Left colon (tissue), 2 donors: ENCODE data around the gene TAGAP. TPM values are rescaled to one million over a fixed set of nuclear protein-coding genes. Genes with fewer than 3 reads are reported as not detected.
A peak's percentile ranks its signal among the peaks of the same experiment; 100 is the strongest.
"Not testable (repeated sequence)": the region's sequence is repeated elsewhere in the genome, so short reads cannot be mapped to it uniquely, and the experiment has no call there.

ENCODE experiments used
- ATAC-seq: fragments of 200-7000 bp; cut with Tn5 transposase; one replicate; pipeline ENCODE4 v1.9.1; 2020; ENCODE audit warnings: mild to moderate bottlenecking, moderate library complexity
- DNase-seq, 2 donors: peaks; one replicate each; pipeline ENCODE4 v3.0.0-alpha.2; 2020
- intact Hi-C, 2 donors: fragments of 100-400 bp; cut with DNase I in 1 of 2; cut with micrococcal nuclease in 1 of 2; formaldehyde crosslinking; loops; one replicate each; pipeline versions ENCODE4 v1.11.2 to v1.14.0; 2022; cut with DNase I, micrococcal nuclease
- total RNA-seq, 2 donors: library from RNA; stranded (reverse); fragmentation: NEBNext Ultra II Directional; extraction: Animal tissue kit (Norgen Biotek cat#: 25700); gene quantifications; one replicate each; pipeline ENCODE4 v1.2.1, GENCODE V29; 2021
- donor health status: DM: no; HTN: no; CAD: no.
- donor health status: DM: yes; HTN: yes; CAD: no.

TAGAP gene
- total RNA-seq, 2 donors from 2014 or later: 2.2 to 2.8 TPM

DNA sequence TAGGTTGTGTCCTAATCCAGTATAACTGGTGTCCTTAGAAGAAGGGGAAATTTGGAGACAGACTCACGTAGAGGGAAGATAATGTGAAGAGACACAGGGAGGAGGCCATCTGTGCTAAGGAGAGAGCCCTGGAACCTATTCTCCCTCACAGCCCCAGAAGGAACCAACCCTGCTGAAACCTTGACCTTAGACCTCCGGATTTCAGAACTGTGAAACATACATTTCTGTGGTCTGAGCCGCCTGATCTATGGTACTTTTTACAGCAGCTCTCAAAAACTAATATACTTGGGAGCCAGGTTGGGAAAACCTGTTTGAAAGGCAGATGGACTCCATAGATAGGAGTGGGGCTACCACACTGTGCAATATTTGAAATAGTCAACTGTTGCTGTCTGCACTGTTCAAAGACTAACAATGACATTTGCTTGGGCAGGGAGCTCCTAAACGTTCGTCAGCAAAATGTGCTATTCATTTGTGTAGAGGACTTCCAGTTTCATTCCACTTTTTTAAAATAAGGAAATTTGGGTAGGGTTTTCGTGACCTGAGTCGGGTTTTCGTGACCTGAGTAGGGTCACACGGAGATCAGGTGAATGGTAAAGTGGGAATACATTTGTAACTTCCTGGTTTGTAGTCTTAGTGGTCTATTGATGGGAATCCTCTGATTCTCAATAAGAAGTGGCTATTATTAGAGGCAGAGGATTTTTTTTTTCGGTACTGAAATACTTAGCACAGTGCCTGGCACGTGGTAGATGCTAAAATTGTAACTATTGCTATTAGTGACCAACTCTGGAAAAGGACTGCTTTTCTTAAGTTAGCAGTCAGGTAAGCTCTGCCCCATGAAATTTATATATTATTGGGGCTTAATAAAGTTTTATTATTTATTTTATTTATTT lies 11.4 kb downstream of the TAGAP start:
- no peak for DNase-seq
- no peak for ATAC-seq
- intact Hi-C loops: no loop called here

DNA sequence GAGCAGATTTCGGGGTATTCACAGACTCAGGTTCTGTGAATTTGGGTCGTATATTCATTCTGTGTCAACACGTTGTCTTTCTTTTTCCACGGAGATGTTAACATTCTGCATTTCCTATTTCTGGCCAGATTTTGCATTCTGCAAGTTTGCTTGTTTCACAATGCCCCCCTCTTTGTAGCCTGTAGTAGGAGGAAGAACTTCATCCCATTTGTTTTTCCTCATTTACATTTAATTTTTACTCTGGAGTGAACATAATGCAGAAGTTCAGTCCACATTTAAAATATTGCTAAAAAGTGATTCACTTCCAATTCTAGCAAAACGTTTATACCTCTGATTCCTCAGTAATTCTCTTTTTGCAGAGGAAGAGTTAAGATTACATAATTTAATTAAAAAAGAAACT lies 12.9 kb downstream of the TAGAP start:
- intact Hi-C loops: no loop called here
- DNase-seq (no peak), ATAC-seq (no peak)

DNA sequence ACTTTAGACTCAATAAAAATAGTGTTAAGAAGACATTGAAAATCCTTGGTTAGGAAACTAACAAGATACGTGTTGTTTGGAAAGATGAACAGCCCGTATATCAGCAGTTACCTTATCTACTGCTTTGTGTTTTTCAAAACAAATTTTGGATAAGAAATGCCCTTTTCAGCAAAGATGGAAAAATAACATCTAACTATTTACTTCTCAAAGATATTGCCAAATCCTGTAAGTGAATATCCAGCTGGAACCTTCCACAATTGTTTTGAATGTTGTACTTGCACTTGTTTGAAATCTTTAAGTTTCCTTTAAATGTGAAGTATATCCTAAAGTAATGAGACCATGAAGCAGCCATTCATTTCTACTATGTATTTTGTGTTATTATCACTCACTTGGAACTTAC lies 14.6 kb downstream of the TAGAP start:
- ATAC-seq (no peak), DNase-seq (no peak)
- intact Hi-C loops: no loop called here

DNA sequence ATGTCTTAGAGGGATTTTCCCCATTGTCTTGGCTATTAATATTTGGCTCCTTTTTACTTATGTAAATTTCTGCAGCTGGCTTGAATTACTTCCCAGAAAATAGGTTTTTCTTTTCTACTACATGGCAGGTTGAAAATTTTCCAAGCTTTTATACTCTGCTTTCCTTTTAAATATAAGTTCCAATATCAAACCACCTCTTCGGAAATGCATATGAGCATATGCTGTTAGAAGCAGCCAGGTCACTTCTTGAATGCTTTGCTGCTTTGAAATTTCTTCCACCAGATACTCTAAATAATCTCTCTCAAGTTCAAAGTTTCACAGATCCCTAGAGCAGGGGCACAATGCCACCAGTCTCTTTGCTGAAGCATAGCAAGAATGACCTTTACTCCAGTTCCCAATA lies 19.6 kb downstream of the TAGAP start:
- DNase-seq, intact Hi-C loops: not testable (repeated sequence)

GRCh38 chr6:159023893-159024292 lies 20.9 kb downstream of the TAGAP start:
- DNase-seq (no peak), ATAC-seq (no peak)
- intact Hi-C loops: no loop called here

More for the DNA sequence above, 19.6 kb downstream of the TAGAP start:
- not testable (repeated sequence) for ATAC-seq

GRCh38 chr6:159020011-159020410 lies 24.8 kb downstream of the TAGAP start:
- intact Hi-C loops: no loop called here
- DNase-seq (no peak), ATAC-seq (no peak)

- no peak for ATAC-seq
- DNase-seq: no peak
- intact Hi-C loops: no loop called here
Observed at GRCh38 chr6:159017757-159018559, 26.8 kb downstream of the TAGAP start.

DNA sequence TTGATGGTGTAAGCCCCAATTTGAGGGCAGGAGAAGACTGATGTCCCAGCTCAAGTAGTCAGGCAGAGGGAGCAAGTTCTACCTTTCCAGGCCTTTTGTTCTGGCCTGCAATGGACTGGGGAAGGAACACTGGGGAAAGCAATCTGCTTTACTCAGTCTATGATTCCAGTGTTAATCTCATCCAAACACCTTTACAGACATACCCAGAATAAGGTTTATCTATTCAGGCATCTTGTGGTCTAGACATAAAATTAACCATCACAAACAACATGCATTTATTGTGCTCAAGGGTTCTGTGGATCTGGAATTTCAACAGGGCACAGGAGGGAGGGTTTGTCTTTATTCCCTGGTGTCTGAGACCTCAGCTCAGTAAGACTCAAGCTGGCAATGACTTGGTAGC lies 30.4 kb downstream of the TAGAP start:
- ATAC-seq (no peak), DNase-seq (no peak)
- intact Hi-C loops: no loop called here

GRCh38 chr6:159013229-159013628 lies 31.6 kb downstream of the TAGAP start:
- no peak for DNase-seq
- intact Hi-C loops: no loop called here
- no peak for ATAC-seq

GRCh38 chr6:159012201-159012600 lies 32.6 kb downstream of the TAGAP start:
- no peak for DNase-seq
- no peak for ATAC-seq
- intact Hi-C loops: no loop called here

- DNase-seq: not testable (repeated sequence)
Observed at GRCh38 chr6:159010037-159010612, 34.7 kb downstream of the TAGAP start.

GRCh38 chr6:159008656-159009288 lies 36.0 kb downstream of the TAGAP start:
- no peak for DNase-seq
- intact Hi-C loops: loop anchor here in 1 of 2 donors (10.0 kb wide), 1 partner anchor 126 kb away; no protein-coding TSS in a partner anchor
- no peak for ATAC-seq

More at GRCh38 chr6:159010037-159010612, 34.7 kb downstream of the TAGAP start:
- intact Hi-C loops, ATAC-seq: not testable (repeated sequence)

GRCh38 chr6:159007510-159007909 lies 37.3 kb downstream of the TAGAP start:
- ATAC-seq: no peak

DNA sequence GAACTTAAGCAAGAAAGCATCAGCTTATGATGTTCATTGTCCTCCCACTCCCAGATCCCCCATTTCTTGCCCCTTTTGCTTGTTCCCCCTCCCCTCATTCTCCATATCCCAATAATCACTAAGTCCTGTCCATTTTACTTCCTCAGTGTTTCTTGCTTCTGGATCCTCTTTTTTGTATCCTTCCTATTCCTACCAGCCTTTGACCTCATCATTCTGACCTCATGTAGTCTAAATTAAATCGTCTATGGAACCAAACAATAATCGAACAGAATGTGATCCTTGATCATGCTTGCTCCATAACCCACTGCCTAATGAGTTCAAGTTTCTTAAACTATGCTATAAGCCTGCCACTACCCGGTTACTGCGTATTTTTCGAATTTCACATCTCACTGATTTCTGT lies 39.4 kb downstream of the TAGAP start:
- intact Hi-C loops: loop anchor here in 1 of 2 donors (10.0 kb wide), 1 partner anchor 129 kb away; no protein-coding TSS in a partner anchor
- ATAC-seq: no peak
- DNase-seq: no peak

More at GRCh38 chr6:159007510-159007909, 37.3 kb downstream of the TAGAP start:
- no peak for DNase-seq
- intact Hi-C loops: loop anchor here in 1 of 2 donors (10.0 kb wide), 1 partner anchor 127 kb away; no protein-coding TSS in a partner anchor

DNA sequence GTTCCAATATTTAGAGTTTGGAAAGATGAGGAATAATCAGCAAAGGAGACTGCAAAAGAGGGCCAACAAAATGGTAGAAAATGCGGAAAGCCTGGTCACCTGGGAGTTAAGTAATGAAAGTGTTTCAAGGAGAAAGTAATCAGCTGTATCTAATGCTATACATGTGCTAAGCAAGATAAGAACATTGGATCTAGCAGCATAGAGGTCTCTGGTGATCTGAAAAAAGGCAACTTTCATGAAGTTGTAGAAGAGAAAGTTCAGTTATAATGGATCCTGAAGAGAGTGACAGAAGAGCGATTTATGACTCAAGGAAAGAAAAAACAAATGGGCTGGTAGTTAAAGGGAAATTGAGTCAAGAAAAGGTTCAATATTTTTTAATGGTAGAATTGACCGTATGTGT lies 40.2 kb downstream of the TAGAP start:
- ATAC-seq: no peak
- intact Hi-C loops: loop anchor here in 1 of 2 donors (10.0 kb wide), 1 partner anchor 130 kb away; no protein-coding TSS in a partner anchor

DNA sequence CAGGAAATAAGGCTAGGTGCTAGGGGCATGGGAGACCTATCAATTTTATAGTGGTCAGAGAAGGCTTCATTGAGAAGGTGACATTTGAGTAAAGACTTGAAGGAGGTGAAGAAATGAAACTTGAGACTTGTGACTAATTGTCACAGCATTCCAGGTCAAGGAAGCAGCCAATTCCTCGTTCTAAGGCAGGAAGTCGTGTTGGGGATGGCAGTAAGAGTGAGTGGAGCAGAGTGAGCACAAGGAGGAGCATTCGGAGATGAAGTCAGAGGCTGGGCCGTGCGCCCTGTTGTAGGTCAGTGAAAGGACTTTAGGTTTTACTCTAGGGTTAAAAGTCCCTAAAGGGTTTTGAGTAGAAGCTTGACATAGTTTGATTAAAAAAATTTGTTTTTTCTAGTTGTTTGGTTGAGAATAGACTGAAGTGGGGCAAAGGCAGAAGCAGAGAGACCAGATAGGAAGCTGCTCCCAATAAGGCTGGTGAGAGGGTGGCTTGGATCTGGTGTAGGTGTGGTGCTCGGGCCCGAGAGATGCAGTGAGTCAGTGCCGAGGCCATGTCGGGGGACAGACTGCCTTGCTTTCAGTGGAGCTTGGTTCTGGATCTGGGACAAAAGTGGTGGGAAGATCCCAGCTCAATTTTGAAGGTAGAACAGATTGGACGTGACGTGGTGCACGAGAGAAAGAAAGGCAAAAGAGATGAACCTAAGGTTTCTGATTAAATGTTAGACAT lies 42.2 kb downstream of the TAGAP start:
- ATAC-seq: no peak
- intact Hi-C loops: loop anchor here in 1 of 2 donors (10.0 kb wide), 1 partner anchor 132 kb away; no protein-coding TSS in a partner anchor
- DNase-seq: no peak

More for the DNA sequence above, 40.2 kb downstream of the TAGAP start:
- no peak for DNase-seq

- ATAC-seq: peak; percentile 89
- intact Hi-C loops: loop anchor here in 1 of 2 donors (10.0 kb wide), 1 partner anchor 135 kb away; no protein-coding TSS in a partner anchor
- DNase-seq: peak; percentile 95 to 96
Observed at GRCh38 chr6:158999666-159000403, 45.0 kb downstream of the TAGAP start, which contains the start of gene RSPH3. Gene RSPH3 (minus strand): TSS chr6:159000202. CDS start chr6:158999550, 652 bp downstream.
